ENCODE data around the gene NLN. TPM values are rescaled to one million over a fixed set of nuclear protein-coding genes. Genes with fewer than 3 reads are reported as not detected.

NLN gene
- total RNA-seq, 3 donors from 2014 or later, result 12.8 to 15.7 (median 14.9) TPM

GRCh38 chr5:65797481-65797880, 75.5 kb downstream of the NLN start:
- no peaks in the 10 kb centered on the region for H3K4me1 ChIP-seq
- H3K27ac ChIP-seq, result no peak overlapping the region
- no peak overlapping the region for H3K4me3 ChIP-seq
- no peaks in the 10 kb centered on the region for H3K9me3 ChIP-seq
- TF ChIP-seq CTCF (IDR thresholded peaks at IDR 0.05), result no peak
- TF ChIP-seq POLR2AphosphoS5 (IDR thresholded peaks at IDR 0.05), result no peak
- no peak for TF ChIP-seq POLR2A (IDR thresholded peaks at IDR 0.05)
- DNase-seq (ENCODE audit: low spot score in 2 of 2), result no peak
- H3K36me3 ChIP-seq, result no peaks in the 10 kb centered on the region
- intact Hi-C loops (cut with DNase I; ENCODE audit: low total_unique reads), result no loop called here
- H3K27me3 ChIP-seq, result no peaks in the 10 kb centered on the region

- no peaks in the 10 kb centered on the region for H3K36me3 ChIP-seq
- H3K9me3 ChIP-seq, result no peaks in the 10 kb centered on the region
- H3K4me1 ChIP-seq, result no peaks in the 10 kb centered on the region
- DNase-seq (ENCODE audit: low spot score in 2 of 2), result no peak
- H3K27me3 ChIP-seq, result no peaks in the 10 kb centered on the region
- no peak for TF ChIP-seq CTCF (IDR thresholded peaks at IDR 0.05)
- TF ChIP-seq POLR2A (IDR thresholded peaks at IDR 0.05), result no peak
- TF ChIP-seq POLR2AphosphoS5 (IDR thresholded peaks at IDR 0.05), result no peak
- H3K4me3 ChIP-seq, result no peak overlapping the region
- intact Hi-C loops (cut with DNase I; ENCODE audit: low total_unique reads), result no loop called here
- no peak overlapping the region for H3K27ac ChIP-seq
These were observed 77.9 kb downstream of the NLN start for GRCh38 chr5:65799857-65800256.

- H3K4me1 ChIP-seq, result no peaks in the 10 kb centered on the region
- no peaks in the 10 kb centered on the region for H3K36me3 ChIP-seq
- H3K27me3 ChIP-seq, result no peaks in the 10 kb centered on the region
- TF ChIP-seq POLR2AphosphoS5 (IDR thresholded peaks at IDR 0.05), result no peak
- TF ChIP-seq CTCF (IDR thresholded peaks at IDR 0.05), result no peak
- H3K4me3 ChIP-seq, result no peak overlapping the region
- no peak overlapping the region for H3K27ac ChIP-seq
- H3K9me3 ChIP-seq, result no peaks in the 10 kb centered on the region
- no peak for DNase-seq (ENCODE audit: low spot score in 2 of 2)
- intact Hi-C loops (cut with DNase I; ENCODE audit: low total_unique reads), result no loop called here
These were observed 78.8 kb downstream of the NLN start for GRCh38 chr5:65800775-65801174.

GRCh38 chr5:65801352-65801783, 79.4 kb downstream of the NLN start:
- no peak for DNase-seq (ENCODE audit: low spot score in 2 of 2)
- intact Hi-C loops (cut with DNase I; ENCODE audit: low total_unique reads), result no loop called here
- no peaks in the 10 kb centered on the region for H3K27me3 ChIP-seq
- no peaks in the 10 kb centered on the region for H3K36me3 ChIP-seq
- TF ChIP-seq CTCF (IDR thresholded peaks at IDR 0.05) (no peak), POLR2AphosphoS5 (IDR thresholded peaks at IDR 0.05) (no peak), POLR2A (IDR thresholded peaks at IDR 0.05) (no peak)
- no peak overlapping the region for H3K27ac ChIP-seq
- H3K4me3 ChIP-seq, result no peak overlapping the region
- H3K9me3 ChIP-seq, result no peaks in the 10 kb centered on the region
- H3K4me1 ChIP-seq, result no peaks in the 10 kb centered on the region

GRCh38 chr5:65802080-65802479, 80.1 kb downstream of the NLN start:
- Histone ChIP-seq H3K27ac (no peak overlapping the region), H3K4me3 (no peak overlapping the region), H3K4me1 (no peaks in the 10 kb centered on the region), H3K27me3 (no peaks in the 10 kb centered on the region), H3K36me3 (no peaks in the 10 kb centered on the region), H3K9me3 (no peaks in the 10 kb centered on the region)
- DNase-seq (ENCODE audit: low spot score in 2 of 2), result no peak
- intact Hi-C loops (cut with DNase I; ENCODE audit: low total_unique reads), result no loop called here
- TF ChIP-seq POLR2A (IDR thresholded peaks at IDR 0.05), result no peak
- TF ChIP-seq POLR2AphosphoS5 (IDR thresholded peaks at IDR 0.05), result no peak
- TF ChIP-seq CTCF (IDR thresholded peaks at IDR 0.05), result no peak

All from breast epithelium (tissue), 4 donors.